ENCODE measurements around the gene NUP50. TPM values are rescaled to one million over a fixed set of nuclear protein-coding genes. Genes with fewer than 3 reads are reported as not detected.

The NUP50 gene
- total RNA-seq, 1 donor from 2014 or later = 76.9 TPM

GRCh38 chr22:45218976-45219375 is 55.3 kb downstream of the NUP50 start:
- no peak for TF ChIP-seq CTCF (IDR thresholded peaks at IDR 0.05)
- no peak for TF ChIP-seq POLR2A (IDR thresholded peaks at IDR 0.05)
- no peak for TF ChIP-seq POLR2AphosphoS5 (IDR thresholded peaks at IDR 0.05; ENCODE audit: insufficient read depth in 1 of 2, low read depth in 1 of 2)
- Histone ChIP-seq H3K4me1 (peaks cover 19% of the 10 kb centered on the region), H3K27ac (no peak overlapping the region), H3K9me3 (no peaks in the 10 kb centered on the region), H3K4me3 (no peak overlapping the region), H3K27me3 (no peaks in the 10 kb centered on the region), H3K36me3 (no peaks in the 10 kb centered on the region)
- intact Hi-C loops (cut with DNase I) = no loop called here
- DNase-seq (ENCODE audit: extremely low spot score in 2 of 2) = no peak

- Histone ChIP-seq H3K9me3 (no peaks in the 10 kb centered on the region), H3K4me1 (peaks cover 31% of the 10 kb centered on the region), H3K27me3 (no peaks in the 10 kb centered on the region), H3K27ac (no peak overlapping the region), H3K36me3 (no peaks in the 10 kb centered on the region), H3K4me3 (no peak overlapping the region)
- no peak for TF ChIP-seq CTCF (IDR thresholded peaks at IDR 0.05)
- no peak for TF ChIP-seq POLR2A (IDR thresholded peaks at IDR 0.05)
- TF ChIP-seq POLR2AphosphoS5 (IDR thresholded peaks at IDR 0.05; ENCODE audit: insufficient read depth in 1 of 2, low read depth in 1 of 2) = no peak
- DNase-seq (ENCODE audit: extremely low spot score in 2 of 2) = no peak
- intact Hi-C loops (cut with DNase I) = no loop called here
Observed at GRCh38 chr22:45221201-45221600, 57.5 kb downstream of the NUP50 start.

GRCh38 chr22:45223304-45224117 is 59.8 kb downstream of the NUP50 start:
- no peak overlapping the region for H3K4me3 ChIP-seq
- no peaks in the 10 kb centered on the region for H3K9me3 ChIP-seq
- no peak for DNase-seq (ENCODE audit: extremely low spot score in 2 of 2)
- TF ChIP-seq CTCF (IDR thresholded peaks at IDR 0.05) = no peak
- TF ChIP-seq POLR2A (IDR thresholded peaks at IDR 0.05) = no peak
- no peak for TF ChIP-seq POLR2AphosphoS5 (IDR thresholded peaks at IDR 0.05; ENCODE audit: insufficient read depth in 1 of 2, low read depth in 1 of 2)
- no peaks in the 10 kb centered on the region for H3K27me3 ChIP-seq
- intact Hi-C loops (cut with DNase I) = no loop called here
- H3K27ac ChIP-seq = no peak overlapping the region
- H3K36me3 ChIP-seq = no peaks in the 10 kb centered on the region
- peaks cover 37% of the 10 kb centered on the region for H3K4me1 ChIP-seq

- TF ChIP-seq POLR2A (IDR thresholded peaks at IDR 0.05) (no peak), CTCF (IDR thresholded peaks at IDR 0.05) (no peak), POLR2AphosphoS5 (IDR thresholded peaks at IDR 0.05; ENCODE audit: insufficient read depth in 1 of 2, low read depth in 1 of 2) (no peak)
- Histone ChIP-seq H3K4me3 (no peak overlapping the region), H3K27me3 (no peaks in the 10 kb centered on the region), H3K4me1 (peaks cover 37% of the 10 kb centered on the region), H3K36me3 (no peaks in the 10 kb centered on the region), H3K27ac (no peak overlapping the region), H3K9me3 (no peaks in the 10 kb centered on the region)
- intact Hi-C loops (cut with DNase I) = no loop called here
- DNase-seq (ENCODE audit: extremely low spot score in 2 of 2) = no peak
Observed at GRCh38 chr22:45224331-45224730, 60.6 kb downstream of the NUP50 start.

Measured in vagina (tissue), 2 donors.